Astrocyte (in vitro differentiated cells and primary cell): Measurements from ENCODE around the gene VDR. TPM values are rescaled to one million over a fixed set of nuclear protein-coding genes. Genes with fewer than 3 reads are reported as not detected.

Experiments
- DNase-seq: peaks from one replicate; pipeline ENCODE4 v3.0.0-alpha.2; 2010; ENCODE audit warnings: low read depth
- FAIRE-seq: peaks from 2 replicates; lab custom pipeline; 2011; peaks lifted over from hg19 to GRCh38; lab: Jason Lieb, UNC
- H2AFZ ChIP-seq: 2 replicates; pipeline ENCODE4 v1.6.0; 2012; ENCODE audit warnings: low read depth, low read length, inconsistent platforms
- H3K27ac ChIP-seq: 2 replicates; pipeline ENCODE4 v1.5.1; 2011; ENCODE audit warnings: low read depth, low read length, inconsistent platforms
- H3K27me3 ChIP-seq: 2 replicates; pipeline ENCODE4 v1.6.0; 2011; ENCODE audit warnings: low read length, inconsistent platforms; ENCODE audit not compliant: insufficient read depth
- H3K36me3 ChIP-seq: 2 replicates; pipeline ENCODE4 v1.5.1; 2011; ENCODE audit warnings: low read length, inconsistent platforms; ENCODE audit not compliant: insufficient read depth
- H3K4me1 ChIP-seq: 2 replicates; pipeline ENCODE4 v1.5.1; 2011; ENCODE audit warnings: low read length, inconsistent platforms; ENCODE audit not compliant: insufficient read depth
- H3K4me2 ChIP-seq: 2 replicates; pipeline ENCODE4 v1.6.0; 2012; ENCODE audit warnings: low read length, inconsistent platforms
- H3K4me3 ChIP-seq: 2 replicates; pipeline ENCODE4 v1.5.1; 2011; ENCODE audit warnings: low read depth, mild to moderate bottlenecking, low read length, inconsistent platforms; ENCODE audit not compliant: insufficient read depth
- H3K79me2 ChIP-seq: 2 replicates; pipeline ENCODE4 v1.6.0; 2012; ENCODE audit warnings: mild to moderate bottlenecking, low read length, inconsistent platforms; ENCODE audit not compliant: insufficient read depth
- H3K9ac ChIP-seq: 2 replicates; pipeline ENCODE4 v1.6.0; 2012; ENCODE audit warnings: mild to moderate bottlenecking, low read length, inconsistent platforms
- H3K9me3 ChIP-seq: 2 replicates; pipeline ENCODE4 v1.5.1; 2012; ENCODE audit warnings: low read depth, mild to moderate bottlenecking, low read length, inconsistent platforms; ENCODE audit not compliant: insufficient read depth
- H4K20me1 ChIP-seq: 2 replicates; pipeline ENCODE4 v1.6.0; 2012; ENCODE audit warnings: low read length, inconsistent platforms; ENCODE audit not compliant: insufficient read depth
- H3K27ac Mint-ChIP-seq: one replicate; pipeline ENCODE4 v1.8.0; 2021; ENCODE audit warnings: mild to moderate bottlenecking, mixed read lengths; ENCODE audit not compliant: unreplicated experiment
- H3K27me3 Mint-ChIP-seq: one replicate; pipeline ENCODE4 v1.8.0; 2021; ENCODE audit warnings: low read depth, mixed read lengths; ENCODE audit not compliant: unreplicated experiment
- H3K36me3 Mint-ChIP-seq: one replicate; pipeline ENCODE4 v1.8.0; 2021; ENCODE audit warnings: low read depth, mixed read lengths; ENCODE audit not compliant: unreplicated experiment
- H3K4me1 Mint-ChIP-seq: one replicate; pipeline ENCODE4 v1.8.0; 2021; ENCODE audit warnings: low read depth, mixed read lengths; ENCODE audit not compliant: unreplicated experiment
- H3K4me3 Mint-ChIP-seq: one replicate; pipeline ENCODE4 v1.8.0; 2021; ENCODE audit warnings: mild to moderate bottlenecking, moderate library complexity, mixed read lengths; ENCODE audit not compliant: unreplicated experiment
- H3K9me3 Mint-ChIP-seq: one replicate; pipeline ENCODE4 v1.8.0; 2021; ENCODE audit warnings: mild to moderate bottlenecking, mixed read lengths; ENCODE audit not compliant: unreplicated experiment
- CTCF ChIP-seq: IDR thresholded peaks from 2 replicates; pipeline ENCODE4 v1.5.1; 2011; ENCODE audit warnings: low read depth, mild to moderate bottlenecking, inconsistent platforms, low read length, moderate library complexity; ENCODE audit not compliant: insufficient read depth
- EZH2 ChIP-seq: IDR thresholded peaks from 2 replicates; pipeline ENCODE4 v1.6.1; 2012; ENCODE audit warnings: mild to moderate bottlenecking, low read length, inconsistent platforms; ENCODE audit not compliant: insufficient read depth
- total RNA-seq: library from RNA; stranded (reverse); gene quantifications from 2 replicates; pipeline ENCODE4 v1.2.1, GENCODE V29; 2021

Gene VDR
- total RNA-seq, 1 donor from 2014 or later, result 6.6 TPM

DNA sequence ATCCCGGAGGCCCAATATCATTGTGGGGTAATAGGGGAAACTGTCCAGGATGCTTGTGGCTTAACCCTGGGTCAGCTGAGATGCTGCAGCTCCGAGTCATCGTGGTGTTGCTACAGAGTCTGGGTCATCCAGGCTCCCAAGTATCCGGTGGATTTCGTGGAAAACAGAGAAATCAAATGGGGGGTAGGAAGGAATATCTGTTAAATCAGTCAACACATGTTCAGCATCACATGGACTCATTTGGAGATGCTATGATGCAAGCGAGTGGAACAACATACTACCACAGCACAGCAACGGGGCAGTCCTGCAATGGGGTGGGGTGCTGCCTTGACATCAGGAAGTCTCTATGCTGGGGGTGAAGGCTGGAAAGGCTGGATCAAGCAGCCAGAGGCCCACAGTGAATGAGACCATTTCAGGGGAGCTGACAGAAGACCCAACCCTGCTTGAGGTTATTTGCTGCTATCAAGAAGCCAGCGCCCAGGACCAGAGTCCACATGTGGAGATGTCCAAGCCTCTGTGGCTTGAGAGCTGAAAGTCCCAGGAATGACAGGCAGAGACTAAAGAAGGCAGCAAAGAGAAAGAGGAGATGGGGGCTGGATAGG, 22.9 kb downstream of the VDR start:
- peaks cover 30% of the 10 kb centered on the region for H3K4me1 ChIP-seq
- H3K36me3 ChIP-seq, result no peaks in the 10 kb centered on the region
- Mint-ChIP-seq H3K36me3 (peaks cover 21% of the 10 kb centered on the region), H3K4me1 (peaks cover 47% of the 10 kb centered on the region), H3K4me3 (no peak overlapping the region), H3K27me3 (peaks cover 57% of the 10 kb centered on the region), H3K27ac (peak overlapping the region; percentile 75), H3K9me3 (peaks cover 6% of the 10 kb centered on the region)
- peak overlapping the region; percentile 33 for H3K9ac ChIP-seq
- H3K4me3 ChIP-seq, result no peak overlapping the region
- no peak for TF ChIP-seq CTCF
- no peak for TF ChIP-seq EZH2
- DNase-seq (peak; percentile 98), FAIRE-seq (peak; percentile 88)
- H3K4me2 ChIP-seq, result peak overlapping the region; percentile 76
- H4K20me1 ChIP-seq, result no peaks in the 10 kb centered on the region
- H3K27ac ChIP-seq, result peak overlapping the region; percentile 52
- no peak overlapping the region for H2AFZ ChIP-seq
- H3K79me2 ChIP-seq, result no peaks in the 10 kb centered on the region
- H3K27me3 ChIP-seq, result no peaks in the 10 kb centered on the region
- H3K9me3 ChIP-seq, result peaks cover 11% of the 10 kb centered on the region

GRCh38 chr12:47881051-47881450, 23.7 kb downstream of the VDR start:
- Histone ChIP-seq H3K36me3 (no peaks in the 10 kb centered on the region), H4K20me1 (no peaks in the 10 kb centered on the region), H3K9me3 (peaks cover 11% of the 10 kb centered on the region), H3K4me1 (peaks cover 28% of the 10 kb centered on the region), H2AFZ (no peak overlapping the region), H3K79me2 (no peaks in the 10 kb centered on the region), H3K27me3 (no peaks in the 10 kb centered on the region), H3K9ac (no peak overlapping the region), H3K4me2 (no peak overlapping the region), H3K4me3 (no peak overlapping the region), H3K27ac (no peak overlapping the region)
- no peak overlapping the region for H3K4me3 Mint-ChIP-seq
- peaks cover 28% of the 10 kb centered on the region for H3K36me3 Mint-ChIP-seq
- DNase-seq (no peak), FAIRE-seq (no peak)
- no peak overlapping the region for H3K27ac Mint-ChIP-seq
- H3K4me1 Mint-ChIP-seq, result peaks cover 52% of the 10 kb centered on the region
- peaks cover 6% of the 10 kb centered on the region for H3K9me3 Mint-ChIP-seq
- H3K27me3 Mint-ChIP-seq, result peaks cover 61% of the 10 kb centered on the region
- no peak for TF ChIP-seq EZH2
- no peak for TF ChIP-seq CTCF

DNA sequence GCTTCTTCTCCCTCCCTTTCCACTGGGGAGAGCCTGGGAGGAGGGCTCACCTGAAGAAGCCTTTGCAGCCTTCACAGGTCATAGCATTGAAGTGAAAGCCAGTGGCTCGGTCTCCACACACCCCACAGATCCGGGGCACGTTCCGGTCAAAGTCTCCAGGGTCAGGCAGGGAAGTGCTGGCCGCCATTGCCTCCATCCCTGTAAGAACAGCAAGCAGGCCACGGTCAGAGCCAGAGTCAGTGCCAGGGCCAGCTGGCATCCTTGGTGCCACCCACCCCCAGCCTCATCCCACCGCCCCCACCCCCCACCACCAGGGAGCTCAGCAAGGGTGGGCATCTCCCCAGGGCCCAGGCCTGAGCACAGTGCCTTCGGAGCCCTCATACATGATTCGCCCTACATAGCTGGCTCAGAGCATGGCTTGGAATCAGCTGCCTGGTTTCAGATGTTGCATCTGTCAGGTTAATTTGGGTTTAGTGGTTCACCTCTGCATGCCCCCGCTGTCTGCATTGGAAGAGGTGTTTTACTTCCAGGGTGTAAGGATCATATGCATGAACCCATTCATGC, 25.8 kb downstream of the VDR start:
- Mint-ChIP-seq H3K27ac (no peak overlapping the region), H3K4me3 (no peak overlapping the region), H3K9me3 (peaks cover 13% of the 10 kb centered on the region), H3K27me3 (peaks cover 61% of the 10 kb centered on the region), H3K4me1 (peaks cover 49% of the 10 kb centered on the region), H3K36me3 (peaks cover 41% of the 10 kb centered on the region)
- no peaks in the 10 kb centered on the region for H3K79me2 ChIP-seq
- no peaks in the 10 kb centered on the region for H3K27me3 ChIP-seq
- H3K4me3 ChIP-seq, result no peak overlapping the region
- peaks cover 11% of the 10 kb centered on the region for H3K9me3 ChIP-seq
- H2AFZ ChIP-seq, result no peak overlapping the region
- no peak for TF ChIP-seq EZH2
- TF ChIP-seq CTCF, result no peak
- no peaks in the 10 kb centered on the region for H4K20me1 ChIP-seq
- no peak overlapping the region for H3K4me2 ChIP-seq
- H3K4me1 ChIP-seq, result peaks cover 27% of the 10 kb centered on the region
- H3K36me3 ChIP-seq, result no peaks in the 10 kb centered on the region
- DNase-seq, result no peak
- no peak for FAIRE-seq
- no peak overlapping the region for H3K27ac ChIP-seq
- H3K9ac ChIP-seq, result no peak overlapping the region
